NCI-H1436 treated with DMSO at 0.1 percent for 48 hours (cell line): ENCODE measurements around the gene HYAL3.

Source experiments
- DNase-seq: peaks from one replicate; lab custom pipeline; 2025; lab: John Stamatoyannopoulos, UW

Gene HYAL3

DNA sequence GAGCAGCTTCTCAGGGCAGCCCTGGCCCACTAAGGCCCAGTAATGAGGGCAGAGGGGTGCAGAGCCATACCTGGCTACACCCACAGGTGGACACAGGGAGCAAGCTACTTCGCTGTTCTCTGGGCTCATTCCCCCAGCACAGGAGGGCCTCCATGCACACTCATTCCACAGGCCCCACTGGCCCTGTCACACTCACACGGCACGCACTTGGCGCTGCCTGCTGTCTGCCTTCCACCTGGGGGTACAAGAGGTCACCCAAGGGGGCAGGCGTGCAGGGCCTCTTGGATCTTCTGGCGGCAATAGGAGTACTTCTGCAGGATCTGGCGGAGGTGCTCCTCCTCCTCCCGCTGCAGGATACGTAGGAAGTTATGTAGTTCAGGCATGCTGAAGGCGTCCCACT is 31.1 kb upstream of the HYAL3 start:
- DNase-seq = no peak

DNA sequence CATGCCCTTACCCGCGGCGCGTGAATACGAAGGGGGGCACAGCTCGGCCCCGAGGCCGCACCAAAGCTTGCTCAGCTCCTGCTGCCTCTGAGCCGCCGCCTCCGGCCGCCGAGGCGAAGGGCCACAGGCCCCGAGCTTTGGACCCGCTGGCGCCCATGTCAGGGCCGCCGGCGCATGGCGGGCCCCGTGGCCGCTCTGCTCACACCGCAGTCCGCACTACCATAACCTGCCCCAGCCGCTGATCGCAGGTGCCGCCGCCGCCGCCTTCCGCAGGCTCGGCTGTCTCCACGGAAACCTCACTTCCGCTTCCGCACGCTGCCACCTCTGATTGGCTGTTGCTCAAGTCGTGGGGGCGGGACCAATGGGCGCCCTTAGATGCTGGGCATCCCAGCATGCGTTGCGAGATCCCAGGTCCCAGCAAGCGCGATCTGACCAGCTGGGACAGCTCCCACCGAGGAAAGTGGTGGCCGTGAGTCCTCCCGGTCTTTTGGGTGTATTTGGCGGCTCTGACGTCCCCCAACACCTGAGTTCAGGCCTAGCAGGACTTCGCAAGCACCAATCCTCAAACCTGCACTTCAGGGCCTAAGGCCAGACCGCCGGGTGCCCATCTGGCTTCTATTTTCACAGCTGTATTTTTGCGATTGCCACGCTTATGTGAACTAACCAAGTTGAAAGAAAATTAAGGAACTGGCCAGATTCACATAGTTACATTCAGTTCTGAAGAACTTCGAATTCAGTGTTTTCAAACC is 28.9 kb upstream of the HYAL3 start, which contains the start of gene TUSC2:
Gene TUSC2, minus strand, starts transcription at position 281 of the 749 bp plus-strand sequence. Its CDS starts 124 bp downstream, at position 157.
- no peak for DNase-seq

DNA sequence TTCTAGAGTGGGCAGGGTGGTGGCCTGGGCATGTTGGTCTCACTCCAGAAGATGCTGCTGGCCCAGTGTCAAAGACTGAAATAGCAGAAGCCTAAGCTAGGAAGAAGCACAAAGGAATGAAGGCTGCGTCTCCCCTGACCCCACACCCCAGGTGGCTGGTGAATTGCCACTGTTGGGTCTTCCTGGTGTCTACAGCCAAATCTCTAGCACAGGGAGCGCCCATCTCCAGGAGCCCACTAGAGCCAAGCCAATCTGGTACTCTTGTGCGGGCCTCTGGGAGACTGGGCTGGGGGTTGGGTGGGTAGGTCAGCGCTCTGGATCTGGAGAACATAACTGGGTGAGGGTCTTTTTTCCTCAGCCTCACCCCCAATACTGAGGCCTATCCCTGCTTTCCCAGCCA is 27.9 kb upstream of the HYAL3 start:
- no peak for DNase-seq

DNA sequence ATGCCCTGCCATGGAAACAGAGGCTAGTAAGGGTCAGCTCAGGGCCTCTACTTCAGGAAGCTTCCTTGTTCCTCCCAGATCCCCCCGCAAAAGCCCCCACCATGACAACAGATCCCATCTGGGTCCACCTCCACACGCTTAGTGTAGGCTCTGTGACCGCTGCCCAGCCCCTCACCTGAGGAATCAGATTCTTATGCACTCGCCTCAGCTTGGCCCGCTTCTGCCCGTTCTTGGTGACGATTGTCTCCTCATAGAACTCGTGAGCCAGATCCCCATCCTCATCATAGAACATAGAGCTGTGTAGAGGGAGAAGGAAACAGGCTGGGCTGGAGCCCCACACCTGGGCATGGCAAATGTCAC is 27.0 kb upstream of the HYAL3 start:
- DNase-seq = no peak

DNA sequence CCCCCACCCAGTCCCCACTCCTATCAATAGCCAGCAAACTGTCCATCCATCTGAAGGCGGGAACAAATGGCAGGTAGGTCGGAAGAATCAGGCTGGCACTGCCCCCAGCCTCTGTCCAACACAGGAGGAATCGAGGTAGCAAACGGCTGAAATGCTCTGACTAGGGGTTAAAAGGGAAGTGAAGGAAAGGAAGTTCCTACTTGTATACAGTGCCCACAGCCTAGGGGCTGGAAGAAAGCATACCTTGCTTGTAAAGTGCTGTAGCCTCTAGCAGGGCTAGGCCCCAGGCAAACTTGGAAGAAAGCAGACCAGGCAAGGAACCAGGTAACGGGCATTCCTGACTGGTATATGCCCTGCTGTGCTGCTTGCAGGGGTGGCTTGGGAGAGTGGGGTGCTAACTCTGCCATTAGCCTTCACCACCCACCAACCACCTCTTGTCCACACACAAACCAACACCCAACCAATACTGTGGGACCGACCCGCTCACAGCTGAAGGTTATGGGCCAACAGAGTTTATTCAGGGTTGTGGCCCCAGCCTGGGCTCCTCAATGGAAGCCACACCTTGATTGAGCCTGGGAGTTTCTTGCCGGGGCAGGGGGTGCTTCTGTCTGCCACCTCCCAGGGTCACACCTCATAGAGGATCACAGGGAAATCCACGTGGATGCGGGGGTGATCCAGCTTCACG is 26.4 kb upstream of the HYAL3 start:
- no peak for DNase-seq

DNA sequence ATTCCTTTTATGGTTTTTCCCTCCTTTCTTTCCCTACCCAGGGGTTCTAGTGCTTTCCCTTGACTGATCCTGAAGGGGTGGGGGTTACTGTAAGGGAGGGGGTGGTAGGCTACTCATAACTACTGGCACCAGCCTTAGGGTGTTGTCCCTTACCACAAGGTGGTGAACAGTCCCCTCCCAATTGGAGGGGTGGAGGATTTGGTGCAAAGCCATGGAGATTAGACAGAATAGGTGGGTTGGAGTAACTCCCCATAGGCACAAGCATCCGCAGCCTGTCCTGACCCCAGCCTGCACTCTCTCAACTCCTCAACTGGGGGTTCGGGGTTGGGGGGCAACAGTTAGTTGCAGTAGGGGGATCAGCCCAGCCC is 25.9 kb upstream of the HYAL3 start:
- DNase-seq = no peak

DNA sequence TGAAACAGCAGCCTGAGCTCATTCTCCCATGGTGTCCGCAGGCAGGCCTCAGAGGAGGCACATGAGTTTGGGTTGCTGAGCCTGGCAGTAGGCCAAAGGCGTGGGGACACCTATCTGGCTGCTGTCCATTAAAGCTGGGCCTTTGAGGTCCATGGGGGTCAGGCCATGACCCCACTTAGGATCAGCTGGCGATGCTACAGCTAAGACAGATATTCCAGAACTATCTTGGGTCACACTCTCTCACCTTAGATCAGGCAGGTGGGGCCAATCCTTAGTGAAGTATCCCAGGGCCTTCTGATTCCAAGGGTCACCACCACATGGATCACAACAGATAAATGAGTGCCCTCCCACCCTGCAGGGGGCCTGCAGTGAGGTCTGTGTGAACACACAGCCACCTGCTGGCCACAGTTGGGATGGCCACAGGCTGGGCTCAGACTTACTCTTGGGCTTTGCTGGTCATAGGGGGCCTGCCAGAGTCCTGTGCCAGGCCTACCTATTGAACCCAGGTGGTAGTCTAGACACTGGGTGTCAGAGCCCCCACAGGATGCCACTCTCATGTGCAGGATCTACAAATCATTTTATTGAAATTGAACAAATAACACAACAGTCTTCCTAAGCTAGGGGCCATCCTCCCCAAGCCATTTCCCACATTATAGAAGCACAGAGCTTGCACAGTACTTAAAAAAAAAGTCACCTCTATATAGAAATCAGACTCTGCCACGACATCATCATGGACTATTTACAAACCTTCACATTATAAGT is 25.3 kb upstream of the HYAL3 start:
- DNase-seq = no peak

DNA sequence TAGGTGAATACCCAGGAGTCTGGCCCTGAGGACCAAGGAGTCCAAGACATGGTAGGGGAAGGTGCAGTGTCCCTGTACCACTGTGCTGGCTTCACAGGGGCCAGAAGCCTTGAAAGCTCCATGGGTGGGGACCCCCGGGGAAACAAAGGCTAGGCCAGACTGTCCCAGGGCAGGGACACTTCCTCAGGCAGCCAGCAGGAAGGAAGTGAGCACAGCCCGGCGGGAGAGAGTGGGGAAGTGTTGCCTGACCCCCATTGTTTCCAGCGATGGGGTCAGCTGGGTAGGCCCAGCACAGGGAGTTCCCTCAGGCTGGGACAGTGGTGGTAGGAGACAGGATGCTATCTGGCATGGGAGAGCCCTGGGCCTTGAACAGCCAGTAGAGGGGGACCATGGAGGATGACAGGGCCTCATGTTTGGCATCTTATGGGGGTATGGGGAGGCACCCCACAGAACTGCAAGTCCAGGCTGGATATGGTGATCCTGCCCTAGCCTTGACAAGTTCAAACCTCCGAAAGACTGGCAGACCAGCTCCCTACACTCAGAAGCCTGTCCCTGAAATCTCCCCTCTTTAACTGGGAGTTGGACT is 24.5 kb upstream of the HYAL3 start:
- DNase-seq = no peak

DNA sequence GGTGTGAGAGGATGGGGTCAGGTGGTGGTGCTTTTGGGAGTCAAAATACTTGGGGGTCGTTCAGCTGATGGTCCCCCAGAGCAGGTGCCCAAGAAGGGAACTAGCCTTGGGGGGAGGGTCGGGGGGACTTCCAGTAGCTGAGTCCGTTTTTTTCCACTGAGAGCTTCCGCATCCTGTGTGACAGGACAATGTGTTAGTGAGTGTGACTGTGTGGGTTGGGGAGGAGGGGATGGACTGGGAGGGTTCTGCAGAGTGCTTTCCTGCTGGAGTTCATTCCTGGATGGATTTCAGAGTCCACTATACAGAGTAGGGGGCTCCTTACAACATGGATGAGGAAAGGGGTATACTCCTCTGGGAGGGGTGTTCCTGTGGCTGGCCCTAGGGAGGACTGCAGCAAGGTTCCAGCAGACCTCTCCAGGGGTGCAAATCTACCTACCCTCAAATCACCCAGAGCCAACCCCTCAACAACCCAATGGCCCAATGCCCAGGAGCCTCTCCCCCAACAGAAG is 23.9 kb upstream of the HYAL3 start:
- no peak for DNase-seq

DNA sequence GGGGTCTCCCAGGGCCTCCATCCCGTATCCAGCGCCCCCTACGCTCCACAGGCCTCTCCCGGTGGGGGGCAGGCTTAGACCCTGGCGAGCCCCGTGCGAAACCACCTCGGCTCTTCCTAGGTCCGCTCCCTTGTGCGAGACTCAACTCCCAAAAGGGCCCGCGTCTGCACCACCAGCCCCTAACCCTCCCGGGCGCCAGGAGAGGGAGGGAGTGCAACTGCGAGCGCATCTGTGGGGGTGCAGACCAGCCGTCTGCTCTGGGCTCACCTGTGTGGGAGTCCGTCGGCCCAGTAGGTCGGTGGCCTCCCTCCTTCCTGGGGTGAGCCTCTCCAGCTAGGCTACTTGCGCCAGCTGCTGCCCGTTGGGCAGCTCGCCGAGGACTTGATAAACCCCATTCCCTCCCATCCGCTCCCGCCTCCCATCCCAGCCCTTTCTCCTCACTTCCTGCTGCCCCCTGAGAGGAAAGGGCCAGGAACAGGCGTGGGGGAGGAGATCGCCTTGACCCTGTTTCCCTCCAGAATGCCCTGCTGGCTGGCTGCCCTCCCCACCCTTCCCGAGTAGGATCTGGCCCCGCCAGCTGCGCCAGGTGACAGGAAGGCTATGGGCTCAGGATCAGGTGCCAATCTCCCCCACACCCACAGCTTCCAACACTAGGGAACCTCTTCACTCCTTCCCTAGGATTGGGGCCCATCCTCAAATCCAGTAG is 23.3 kb upstream of the HYAL3 start, which contains the start of gene HYAL2:
Gene HYAL2, minus strand, starts transcription at position 360 of the 706 bp plus-strand sequence. CDS start 2,256 bp downstream, outside the sequence.
- no peak for DNase-seq

DNA sequence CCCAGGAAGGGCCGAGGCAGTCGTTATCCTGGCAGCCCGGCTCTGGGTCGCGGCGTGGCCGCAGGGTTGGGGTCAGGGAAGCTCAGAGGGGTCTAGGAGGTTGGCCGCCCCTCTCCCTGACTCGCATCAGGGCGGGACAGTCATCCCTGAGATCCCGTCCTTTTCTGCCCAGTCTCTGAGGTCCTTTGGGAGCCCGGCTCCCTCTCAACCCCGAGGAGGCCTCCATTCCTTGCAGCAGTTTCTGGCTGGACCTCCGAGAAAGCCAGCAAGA is 22.8 kb upstream of the HYAL3 start:
- no peak for DNase-seq

DNA sequence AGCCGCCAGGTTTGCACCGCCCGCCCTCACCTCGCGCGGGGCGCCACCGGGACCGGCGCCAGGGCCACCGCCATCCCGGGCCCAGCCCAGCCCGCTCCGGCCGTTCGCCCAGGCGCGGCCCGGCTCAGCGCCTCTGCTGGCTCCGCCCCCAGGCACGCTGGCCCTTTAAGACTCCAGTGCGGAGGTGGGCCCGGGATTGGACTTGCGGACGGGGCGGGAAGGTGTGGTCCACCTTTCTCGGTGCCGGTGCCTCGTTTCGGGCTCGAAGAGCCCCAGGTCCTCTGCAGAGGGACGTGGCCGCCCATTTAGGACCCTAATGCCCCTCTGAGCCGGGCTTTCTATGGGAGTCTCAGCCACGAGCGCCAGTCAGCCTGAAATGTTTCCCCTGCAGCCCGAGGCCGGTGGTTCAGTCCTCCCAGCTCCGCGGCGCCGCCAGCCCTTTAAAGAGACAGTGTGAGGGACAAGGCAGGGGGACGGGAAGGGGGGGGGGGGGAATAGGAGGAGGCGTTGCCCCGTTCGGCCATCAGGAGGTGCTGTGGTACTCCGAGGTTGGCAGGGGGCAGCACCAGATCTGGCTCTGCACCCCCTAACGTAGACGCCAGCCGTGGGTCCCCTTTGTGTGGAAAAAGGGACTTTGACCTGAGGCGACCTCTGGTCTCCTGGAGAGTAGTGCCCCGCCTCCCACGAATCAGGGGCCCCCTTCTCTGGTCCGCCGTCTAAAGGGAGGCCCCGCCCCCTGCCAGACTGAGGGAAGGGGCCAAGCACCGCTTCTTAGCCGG is 22.3 kb upstream of the HYAL3 start:
- no peak for DNase-seq

DNA sequence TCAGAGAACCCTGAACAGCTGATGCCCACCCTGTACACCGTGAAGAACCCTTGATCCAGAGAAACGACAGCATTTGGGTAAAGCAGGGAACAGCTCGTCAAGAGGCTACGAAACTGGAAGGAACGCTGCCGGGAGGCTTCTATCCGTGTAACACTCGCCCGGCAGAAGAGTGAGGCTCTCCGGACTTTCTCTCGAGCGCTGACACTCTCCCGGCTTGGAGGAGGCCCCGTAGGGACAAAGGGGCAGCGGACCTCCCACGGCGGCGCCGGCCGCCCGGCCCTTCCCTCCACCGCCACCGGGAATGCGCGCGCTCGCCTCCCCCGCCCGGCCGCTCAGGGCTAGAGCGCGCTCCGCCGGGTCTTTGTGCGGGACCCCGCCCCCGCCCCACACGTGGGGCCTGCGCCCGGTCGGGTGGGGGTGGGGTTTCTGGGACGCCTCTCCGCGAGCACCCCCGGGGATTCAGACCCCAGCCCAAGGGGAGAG is 21.7 kb upstream of the HYAL3 start:
- DNase-seq = no peak

DNA sequence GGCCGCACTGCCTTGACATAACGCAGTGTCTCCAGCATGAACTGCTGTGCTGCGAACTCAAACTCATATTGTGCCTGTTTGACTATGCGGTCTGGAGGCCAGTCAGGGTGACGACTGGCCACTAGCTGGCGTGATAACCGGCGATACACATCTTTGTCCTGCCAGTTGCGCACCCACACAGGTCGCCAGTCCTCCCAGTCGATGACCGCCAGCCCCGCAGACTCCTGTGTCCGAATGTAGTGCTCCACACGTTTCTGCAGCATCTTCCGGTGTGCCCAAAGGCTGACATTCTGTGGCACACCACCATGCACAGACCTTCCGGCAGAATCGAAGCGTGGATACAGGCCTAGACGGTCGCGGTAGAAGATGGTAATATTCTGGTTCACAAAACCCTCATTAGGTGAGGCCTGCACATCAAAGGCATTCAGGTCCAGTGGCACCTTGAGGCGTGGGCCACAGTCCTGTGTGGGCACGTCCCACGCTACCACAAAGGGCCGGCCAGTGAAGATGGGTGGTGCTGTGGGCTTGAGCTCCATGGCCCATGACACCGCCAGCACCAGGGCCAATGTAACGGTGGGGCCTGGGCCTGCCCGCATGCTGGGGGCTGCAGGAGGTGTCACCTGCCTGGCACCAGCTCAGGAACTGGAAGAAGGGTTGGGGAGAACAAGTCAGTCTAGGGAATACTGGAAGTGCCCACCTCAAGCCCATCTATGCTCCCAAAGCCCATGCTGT is 20.9 kb upstream of the HYAL3 start:
- no peak for DNase-seq

DNA sequence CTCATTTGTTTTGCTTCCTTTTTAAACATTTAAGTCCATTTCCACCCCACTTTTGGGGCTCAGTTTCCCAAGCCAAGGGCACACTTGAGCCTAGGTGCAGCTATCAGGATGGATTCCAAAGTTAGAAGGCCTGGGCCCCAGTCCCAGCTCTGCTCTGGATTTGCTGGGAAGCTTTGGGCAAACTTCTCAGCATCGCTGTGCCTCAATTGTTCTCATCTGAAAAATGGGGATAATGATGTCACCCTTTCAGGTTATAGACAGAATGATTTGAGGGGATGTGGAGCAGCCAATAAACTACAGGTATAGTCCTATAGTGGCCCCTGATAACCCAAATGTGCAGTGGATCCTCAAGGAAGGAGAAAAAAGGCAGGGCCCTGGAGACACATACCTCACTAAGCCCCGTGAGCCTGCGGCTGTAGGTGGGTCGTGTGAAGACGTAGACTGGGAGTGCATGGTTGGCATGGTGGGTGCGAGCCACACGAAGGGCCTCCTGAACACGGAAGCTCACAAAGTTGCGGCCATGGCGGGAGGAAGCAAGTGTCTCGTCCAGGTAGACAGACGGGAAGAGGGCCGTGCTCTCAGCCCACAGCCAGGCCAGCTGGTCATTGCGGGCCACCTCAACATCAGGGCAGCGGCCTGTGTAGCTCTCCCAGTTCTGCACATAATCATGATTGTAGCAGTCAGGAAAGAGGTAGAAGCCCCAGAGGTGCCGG is 20.1 kb upstream of the HYAL3 start:
- no peak for DNase-seq

DNA sequence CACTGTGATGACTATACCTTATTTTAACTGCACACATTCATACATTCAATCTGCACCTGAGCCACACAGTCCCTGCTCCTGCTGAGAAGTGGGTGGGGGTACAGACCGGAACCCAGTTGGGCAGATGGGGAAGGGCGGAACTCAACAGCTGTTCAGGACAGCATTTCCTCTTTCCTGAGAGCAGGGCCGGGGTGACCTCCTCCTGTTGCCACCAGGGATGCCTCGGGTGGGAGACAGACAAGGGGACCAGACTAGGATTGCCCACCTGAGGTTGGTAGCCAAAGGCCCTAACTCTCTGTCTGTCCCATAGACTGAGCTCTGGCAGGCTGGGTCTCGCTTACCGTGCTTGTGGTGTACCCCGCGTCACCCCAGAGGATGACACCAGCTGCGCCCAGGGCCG is 19.4 kb upstream of the HYAL3 start:
- DNase-seq = no peak

DNA sequence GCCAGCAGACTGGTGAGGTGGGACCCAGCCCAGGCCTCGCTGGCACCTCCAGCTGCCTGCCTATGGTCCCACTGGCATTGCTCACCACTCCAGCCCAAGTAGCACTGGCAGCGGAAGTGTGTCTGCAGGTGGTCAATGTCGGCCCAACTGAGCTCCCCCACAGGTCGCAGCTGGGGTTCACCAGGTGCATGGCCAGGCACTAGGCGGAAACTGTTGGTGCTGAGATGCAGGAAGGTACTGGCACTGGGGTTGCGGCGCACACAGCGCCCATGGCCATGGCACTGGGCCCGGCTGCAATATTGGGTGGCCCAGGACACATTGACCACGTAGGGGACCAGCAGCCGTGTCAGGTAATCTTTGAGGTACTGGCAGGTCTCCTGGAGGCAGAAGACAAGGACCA is 19.0 kb upstream of the HYAL3 start:
- no peak for DNase-seq

DNA sequence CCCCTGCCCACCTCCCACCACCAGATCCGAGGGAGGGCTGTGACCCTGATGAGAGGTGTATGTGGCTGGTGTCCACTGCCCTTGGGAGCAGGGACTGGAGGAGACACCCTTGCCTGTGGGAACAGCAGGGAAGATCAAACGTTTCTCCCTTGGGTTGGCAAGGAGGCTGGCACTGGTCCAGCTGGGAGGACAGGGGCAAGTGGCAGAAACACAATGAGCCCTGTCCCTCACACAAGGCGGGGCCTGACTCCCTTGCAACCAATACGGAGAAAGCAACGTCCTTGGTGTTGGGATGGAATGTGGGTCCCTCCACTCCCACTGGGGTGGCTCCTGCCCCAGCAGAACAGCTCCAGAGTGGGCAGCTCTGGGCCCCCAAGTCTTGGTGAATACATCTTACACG is 18.1 kb upstream of the HYAL3 start:
- no peak for DNase-seq

DNA sequence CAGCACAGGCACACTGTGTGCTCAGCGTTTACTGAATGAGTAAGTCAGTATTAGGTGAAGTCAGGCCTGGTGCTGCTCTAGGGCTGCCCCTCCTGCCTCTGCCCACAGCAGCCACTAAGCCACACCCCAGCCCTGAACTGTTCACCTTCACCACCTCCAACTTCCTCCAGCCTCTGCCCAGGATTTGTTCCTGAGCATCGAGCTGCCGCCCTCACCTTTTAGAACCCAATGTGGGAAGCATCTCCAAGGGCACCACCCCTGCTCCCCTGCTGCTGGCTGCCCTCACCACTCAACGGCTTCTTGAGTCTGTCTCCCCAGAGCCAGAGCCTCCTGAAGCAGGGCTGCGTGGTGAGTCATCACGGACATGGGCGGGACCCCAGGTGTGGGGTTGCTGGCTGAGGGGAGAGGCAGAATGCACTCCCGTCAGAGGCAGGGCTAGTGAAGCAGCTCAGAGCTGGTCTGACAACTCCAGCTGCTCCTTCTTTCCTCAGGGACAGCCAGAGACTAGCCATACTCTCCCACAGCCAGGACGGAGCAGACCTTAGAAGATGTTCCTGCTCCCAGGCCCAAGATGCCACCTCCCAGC is 17.5 kb upstream of the HYAL3 start:
- DNase-seq = no peak
